Measurements from ENCODE around the gene MIP.
A peak's percentile ranks its signal among the peaks of the same experiment; 100 is the strongest.
"Not testable (repeated sequence)": the region's sequence is repeated elsewhere in the genome, so short reads cannot be mapped to it uniquely, and the experiment has no call there.

Gene MIP

GRCh38 chr12:56468216-56469006, 14.0 kb upstream of the MIP start, which contains the start of gene SPRYD4:
Gene SPRYD4, plus strand, starts transcription at chr12:56468578. Its CDS starts 14 bp downstream, at chr12:56468592.
- peak; percentile 95 for DNase-seq (ENCODE audit: low read depth)

GRCh38 chr12:56462565-56462964, 8.1 kb upstream of the MIP start:
- DNase-seq (ENCODE audit: low read depth), result no peak

GRCh38 chr12:56461235-56462159, 7.0 kb upstream of the MIP start:
- DNase-seq (ENCODE audit: low read depth), result no peak

GRCh38 chr12:56457817-56458216, 3.4 kb upstream of the MIP start:
- DNase-seq (ENCODE audit: low read depth), result no peak

GRCh38 chr12:56451147-56451546, 3.3 kb downstream of the MIP start:
- DNase-seq (ENCODE audit: low read depth), result no peak

GRCh38 chr12:56450241-56450640, 4.2 kb downstream of the MIP start:
- DNase-seq (ENCODE audit: low read depth), result no peak

GRCh38 chr12:56449622-56449984, 4.9 kb downstream of the MIP start:
- no peak for DNase-seq (ENCODE audit: low read depth)

GRCh38 chr12:56448860-56449621, 5.4 kb downstream of the MIP start, which contains the start of gene TIMELESS:
Gene TIMELESS, minus strand, starts transcription at chr12:56449426. Its CDS starts 15,256 bp downstream, at chr12:56434170.
- DNase-seq (ENCODE audit: low read depth), result peak; percentile 84

GRCh38 chr12:56443208-56443607, 11.2 kb downstream of the MIP start:
- not testable (repeated sequence) for DNase-seq (ENCODE audit: low read depth)

- DNase-seq (ENCODE audit: low read depth), result no peak
These were observed 16.9 kb downstream of the MIP start for GRCh38 chr12:56437430-56438176.

GRCh38 chr12:56434828-56435227, 19.6 kb downstream of the MIP start:
- DNase-seq (ENCODE audit: low read depth), result no peak

- DNase-seq (ENCODE audit: low read depth), result no peak
These were observed 22.6 kb downstream of the MIP start for GRCh38 chr12:56431850-56432249.

- no peak for DNase-seq (ENCODE audit: low read depth)
These were observed 23.2 kb downstream of the MIP start for GRCh38 chr12:56431288-56431687.

- no peak for DNase-seq (ENCODE audit: low read depth)
These were observed 28.5 kb downstream of the MIP start for GRCh38 chr12:56425940-56426438.

- DNase-seq (ENCODE audit: low read depth), result no peak
These were observed 29.3 kb downstream of the MIP start for GRCh38 chr12:56425193-56425592.

GRCh38 chr12:56420411-56420810, 34.0 kb downstream of the MIP start:
- DNase-seq (ENCODE audit: low read depth), result no peak

- DNase-seq (ENCODE audit: low read depth), result no peak
These were observed 36.7 kb downstream of the MIP start for GRCh38 chr12:56417739-56418138.

GRCh38 chr12:56414401-56414800, 40.1 kb downstream of the MIP start:
- DNase-seq (ENCODE audit: low read depth), result no peak

GRCh38 chr12:56413392-56413791, 41.1 kb downstream of the MIP start:
- DNase-seq (ENCODE audit: low read depth), result no peak

- DNase-seq (ENCODE audit: low read depth), result no peak
These were observed 42.4 kb downstream of the MIP start for GRCh38 chr12:56411781-56412639.
